Stimulated activated naive CD8-positive, alpha-beta T cell treated with anti-CD3 and anti-CD28 coated beads, Interleukin-15, Interleukin-2, amounts not matched to agents 100 ng/mL and 50 ng/mL, for 24 hours (primary cell): ENCODE measurements around the gene TP53RK.

Experiments
- H3K27ac Mint-ChIP-seq: one replicate; pipeline ENCODE4 v1.8.0; 2021; ENCODE audit warnings: mild to moderate bottlenecking, mixed read lengths
- H3K27me3 Mint-ChIP-seq: one replicate; pipeline ENCODE4 v1.8.0; 2021; ENCODE audit warnings: mixed read lengths
- H3K36me3 Mint-ChIP-seq: one replicate; pipeline ENCODE4 v1.8.0; 2021; ENCODE audit warnings: low read depth, mixed read lengths
- H3K4me1 Mint-ChIP-seq: one replicate; pipeline ENCODE4 v1.8.0; 2021; ENCODE audit warnings: low read depth, mixed read lengths
- H3K4me3 Mint-ChIP-seq: one replicate; pipeline ENCODE4 v1.8.0; 2021; ENCODE audit warnings: mild to moderate bottlenecking, mixed read lengths
- H3K9me3 Mint-ChIP-seq: one replicate; pipeline ENCODE4 v1.8.0; 2021; ENCODE audit warnings: mixed read lengths

TP53RK gene

GRCh38 chr20:46699651-46700359, 10.6 kb upstream of the TP53RK start:
- Mint-ChIP-seq H3K9me3 (no peaks in the 10 kb centered on the region), H3K36me3 (no peaks in the 10 kb centered on the region), H3K27ac (no peak overlapping the region), H3K4me3 (no peak overlapping the region), H3K27me3 (peaks cover 48% of the 10 kb centered on the region), H3K4me1 (no peaks in the 10 kb centered on the region)

GRCh38 chr20:46698788-46699187, 9.5 kb upstream of the TP53RK start:
- H3K27ac Mint-ChIP-seq: no peak overlapping the region
- no peaks in the 10 kb centered on the region for H3K36me3 Mint-ChIP-seq
- no peaks in the 10 kb centered on the region for H3K9me3 Mint-ChIP-seq
- H3K27me3 Mint-ChIP-seq: peaks cover 38% of the 10 kb centered on the region
- no peak overlapping the region for H3K4me3 Mint-ChIP-seq
- peaks cover 6% of the 10 kb centered on the region for H3K4me1 Mint-ChIP-seq

GRCh38 chr20:46696791-46697279, 7.6 kb upstream of the TP53RK start:
- Mint-ChIP-seq H3K27me3 (peaks cover 30% of the 10 kb centered on the region), H3K4me3 (no peak overlapping the region), H3K27ac (no peak overlapping the region), H3K9me3 (no peaks in the 10 kb centered on the region), H3K4me1 (peaks cover 6% of the 10 kb centered on the region), H3K36me3 (no peaks in the 10 kb centered on the region)

- Mint-ChIP-seq H3K27me3 (peaks cover 28% of the 10 kb centered on the region), H3K27ac (no peak overlapping the region), H3K4me1 (peaks cover 7% of the 10 kb centered on the region), H3K9me3 (no peaks in the 10 kb centered on the region), H3K36me3 (no peaks in the 10 kb centered on the region), H3K4me3 (no peak overlapping the region)
Measured at GRCh38 chr20:46695892-46696291, 6.6 kb upstream of the TP53RK start.

- Mint-ChIP-seq H3K4me1 (peaks cover 18% of the 10 kb centered on the region), H3K27ac (no peak overlapping the region), H3K9me3 (no peaks in the 10 kb centered on the region), H3K27me3 (peaks cover 15% of the 10 kb centered on the region), H3K4me3 (no peak overlapping the region), H3K36me3 (no peaks in the 10 kb centered on the region)
Measured at GRCh38 chr20:46694484-46694883, 5.2 kb upstream of the TP53RK start.

- H3K4me3 Mint-ChIP-seq: no peak overlapping the region
- H3K4me1 Mint-ChIP-seq: peaks cover 44% of the 10 kb centered on the region
- no peak overlapping the region for H3K27ac Mint-ChIP-seq
- H3K36me3 Mint-ChIP-seq: peaks cover 8% of the 10 kb centered on the region
- H3K27me3 Mint-ChIP-seq: no peaks in the 10 kb centered on the region
- H3K9me3 Mint-ChIP-seq: no peaks in the 10 kb centered on the region
Measured at GRCh38 chr20:46691196-46691595, 2.0 kb upstream of the TP53RK start.

- Mint-ChIP-seq H3K27me3 (no peaks in the 10 kb centered on the region), H3K36me3 (peaks cover 14% of the 10 kb centered on the region), H3K9me3 (no peaks in the 10 kb centered on the region), H3K4me1 (peaks cover 49% of the 10 kb centered on the region), H3K27ac (peak overlapping the region; percentile 74), H3K4me3 (peak overlapping the region; percentile 97)
Measured at GRCh38 chr20:46690219-46691106, 1.2 kb upstream of the TP53RK start.

- peak overlapping the region; percentile 94 for H3K27ac Mint-ChIP-seq
- peak overlapping the region; percentile 97 for H3K4me3 Mint-ChIP-seq
- H3K4me1 Mint-ChIP-seq: peaks cover 53% of the 10 kb centered on the region
- no peaks in the 10 kb centered on the region for H3K9me3 Mint-ChIP-seq
- H3K36me3 Mint-ChIP-seq: peaks cover 19% of the 10 kb centered on the region
- H3K27me3 Mint-ChIP-seq: no peaks in the 10 kb centered on the region
Measured at GRCh38 chr20:46689754-46690085, 476 bp upstream of the TP53RK start.

GRCh38 chr20:46688151-46689081, 828 bp downstream of the TP53RK start:
- Mint-ChIP-seq H3K27ac (peak overlapping the region; percentile 96), H3K9me3 (no peaks in the 10 kb centered on the region), H3K36me3 (peaks cover 29% of the 10 kb centered on the region)

GRCh38 chr20:46683939-46684750, 5.1 kb downstream of the TP53RK start:
- Mint-ChIP-seq H3K4me1 (peaks cover 54% of the 10 kb centered on the region), H3K36me3 (peaks cover 29% of the 10 kb centered on the region), H3K9me3 (no peaks in the 10 kb centered on the region), H3K27ac (no peak overlapping the region), H3K27me3 (no peaks in the 10 kb centered on the region), H3K4me3 (no peak overlapping the region)

More at GRCh38 chr20:46688151-46689081, 828 bp downstream of the TP53RK start:
- Mint-ChIP-seq H3K4me3 (peak overlapping the region; percentile 97), H3K4me1 (peaks cover 61% of the 10 kb centered on the region), H3K27me3 (no peaks in the 10 kb centered on the region)

- Mint-ChIP-seq H3K27me3 (no peaks in the 10 kb centered on the region), H3K9me3 (no peaks in the 10 kb centered on the region), H3K4me3 (no peak overlapping the region), H3K36me3 (peaks cover 29% of the 10 kb centered on the region), H3K27ac (no peak overlapping the region), H3K4me1 (peaks cover 53% of the 10 kb centered on the region)
Measured at GRCh38 chr20:46683668-46683938, 5.6 kb downstream of the TP53RK start.

GRCh38 chr20:46683011-46683667, 6.1 kb downstream of the TP53RK start:
- Mint-ChIP-seq H3K4me1 (peaks cover 48% of the 10 kb centered on the region), H3K4me3 (no peak overlapping the region), H3K36me3 (peaks cover 29% of the 10 kb centered on the region), H3K27me3 (no peaks in the 10 kb centered on the region), H3K9me3 (no peaks in the 10 kb centered on the region), H3K27ac (no peak overlapping the region)

- no peaks in the 10 kb centered on the region for H3K9me3 Mint-ChIP-seq
- peaks cover 29% of the 10 kb centered on the region for H3K36me3 Mint-ChIP-seq
- no peaks in the 10 kb centered on the region for H3K27me3 Mint-ChIP-seq
- H3K27ac Mint-ChIP-seq: no peak overlapping the region
- H3K4me3 Mint-ChIP-seq: no peak overlapping the region
- H3K4me1 Mint-ChIP-seq: peaks cover 39% of the 10 kb centered on the region
Measured at GRCh38 chr20:46682063-46682821, 7.0 kb downstream of the TP53RK start.
